Sigmoid colon (tissue), 3 donors: ENCODE data around the gene GYG1.

Source experiments
- POLR2A ChIP-seq, 2 donors: fragments of 450-650 bp; IDR thresholded peaks; one replicate each; pipeline ENCODE4 v1.6.1; 2016; ENCODE audit warnings: antibody characterized with exemption in 2 of 2, mild to moderate bottlenecking in 2 of 2, moderate library complexity in 2 of 2
- TF ChIP-seq, protein P1 (sequence below), 4 experiments: fragments of 450-650 bp in 3 of 4; fragments of 200-600 bp in 1 of 4; IDR thresholded peaks; one replicate each; pipeline ENCODE4 v1.5.1; 2016 to 2019; ENCODE audit warnings: antibody characterized with exemption in 4 of 4, mild to moderate bottlenecking in 3 of 4, moderate library complexity in 2 of 4

DNA sequence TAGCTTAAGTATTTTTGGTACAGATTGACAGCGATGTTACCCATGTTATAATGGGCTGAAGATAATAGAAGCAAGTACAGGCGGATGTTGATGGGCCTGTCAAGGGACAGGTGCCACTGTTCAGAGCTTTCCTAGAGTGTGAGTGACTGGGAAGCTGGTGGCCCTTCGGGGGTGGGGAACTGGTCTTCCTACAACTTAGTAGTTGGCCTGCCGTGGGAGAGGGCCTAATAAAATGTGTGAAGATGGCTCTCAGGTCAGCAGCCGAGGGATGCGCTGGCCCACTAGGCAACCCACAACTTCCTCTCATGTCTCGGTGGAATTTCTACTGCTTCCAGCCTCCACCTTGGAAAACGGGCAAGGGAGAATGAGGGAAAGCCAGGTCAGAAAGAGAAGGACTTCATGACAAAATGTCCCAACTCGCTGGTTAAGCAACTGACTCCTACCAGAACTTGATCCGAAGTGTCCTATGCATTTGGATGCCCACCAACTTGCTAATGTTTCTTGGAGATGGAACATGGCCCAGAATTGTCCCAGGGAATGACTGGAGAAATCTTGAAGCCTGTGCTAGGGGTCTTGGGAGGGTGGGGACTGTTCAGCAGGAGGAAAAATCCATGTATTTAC is 1.4 kb downstream of the GYG1 start:
- TF ChIP-seq, protein P1, sequence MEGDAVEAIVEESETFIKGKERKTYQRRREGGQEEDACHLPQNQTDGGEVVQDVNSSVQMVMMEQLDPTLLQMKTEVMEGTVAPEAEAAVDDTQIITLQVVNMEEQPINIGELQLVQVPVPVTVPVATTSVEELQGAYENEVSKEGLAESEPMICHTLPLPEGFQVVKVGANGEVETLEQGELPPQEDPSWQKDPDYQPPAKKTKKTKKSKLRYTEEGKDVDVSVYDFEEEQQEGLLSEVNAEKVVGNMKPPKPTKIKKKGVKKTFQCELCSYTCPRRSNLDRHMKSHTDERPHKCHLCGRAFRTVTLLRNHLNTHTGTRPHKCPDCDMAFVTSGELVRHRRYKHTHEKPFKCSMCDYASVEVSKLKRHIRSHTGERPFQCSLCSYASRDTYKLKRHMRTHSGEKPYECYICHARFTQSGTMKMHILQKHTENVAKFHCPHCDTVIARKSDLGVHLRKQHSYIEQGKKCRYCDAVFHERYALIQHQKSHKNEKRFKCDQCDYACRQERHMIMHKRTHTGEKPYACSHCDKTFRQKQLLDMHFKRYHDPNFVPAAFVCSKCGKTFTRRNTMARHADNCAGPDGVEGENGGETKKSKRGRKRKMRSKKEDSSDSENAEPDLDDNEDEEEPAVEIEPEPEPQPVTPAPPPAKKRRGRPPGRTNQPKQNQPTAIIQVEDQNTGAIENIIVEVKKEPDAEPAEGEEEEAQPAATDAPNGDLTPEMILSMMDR (IDR thresholded peaks at IDR 0.05): no peak
- no peak for TF ChIP-seq POLR2A (IDR thresholded peaks at IDR 0.05)
